Astrocyte of the hippocampus (primary cell): ENCODE data around the gene GRWD1.

Experiments used
- DNase-seq: peaks from one replicate; pipeline ENCODE4 v3.0.0; 2011; ENCODE audit warnings: low read depth, low spot score

GRWD1 gene

GRCh38 chr19:48497728-48498594, 52.2 kb downstream of the GRWD1 start:
- no peak for DNase-seq

- DNase-seq, result no peak
These were observed 53.0 kb downstream of the GRWD1 start for GRCh38 chr19:48498595-48499311.

- no peak for DNase-seq
These were observed 53.7 kb downstream of the GRWD1 start for GRCh38 chr19:48499316-48500090.

GRCh38 chr19:48500830-48501493, 55.2 kb downstream of the GRWD1 start:
- no peak for DNase-seq

GRCh38 chr19:48501494-48502349, 55.9 kb downstream of the GRWD1 start:
- no peak for DNase-seq

- DNase-seq, result no peak
These were observed 56.7 kb downstream of the GRWD1 start for GRCh38 chr19:48502350-48503018.

- no peak for DNase-seq
These were observed 60.5 kb downstream of the GRWD1 start for GRCh38 chr19:48506138-48506733.
